IgD-negative memory B cell (primary cell): Measurements from ENCODE around the gene ADAMTSL2. TPM values are rescaled to one million over a fixed set of nuclear protein-coding genes. Genes with fewer than 3 reads are reported as not detected.

Experiments
- H3K27ac Mint-ChIP-seq, 3 donors: one replicate each; pipeline ENCODE4 v1.8.0; 2020 to 2022; ENCODE audit warnings: mild to moderate bottlenecking in 3 of 3, mixed read lengths in 3 of 3, moderate library complexity in 1 of 3
- H3K27me3 Mint-ChIP-seq: one replicate; pipeline ENCODE4 v1.8.0; 2021; ENCODE audit warnings: mixed read lengths
- H3K36me3 Mint-ChIP-seq: one replicate; pipeline ENCODE4 v1.8.0; 2020; ENCODE audit warnings: mild to moderate bottlenecking, mixed read lengths
- H3K4me1 Mint-ChIP-seq, 3 donors: one replicate each; pipeline ENCODE4 v1.8.0; 2020 to 2022; ENCODE audit warnings: mixed read lengths in 3 of 3, mild to moderate bottlenecking in 1 of 3
- H3K4me3 Mint-ChIP-seq, 4 donors: one replicate each; pipeline ENCODE4 v1.8.0; 2020 to 2022; ENCODE audit warnings: mild to moderate bottlenecking in 4 of 4, mixed read lengths in 4 of 4, moderate library complexity in 3 of 4
- H3K9me3 Mint-ChIP-seq, 3 donors: one replicate each; pipeline ENCODE4 v1.8.0; 2020 to 2021; ENCODE audit warnings: mixed read lengths in 3 of 3, mild to moderate bottlenecking in 1 of 3
- polyA plus RNA-seq: library from polyadenylated mRNA; unstranded; fragments of 300-500 nt; fragmentation: Illumina TruSeq; gene quantifications from one replicate; pipeline ENCODE4 v1.2.3, GENCODE V29; 2021

The ADAMTSL2 gene
- polyA plus RNA-seq, 1 donor from 2014 or later = not detected

- Mint-ChIP-seq H3K4me1 (no peaks in the 10 kb centered on the region), H3K36me3 (no peaks in the 10 kb centered on the region), H3K27me3 (peaks cover 4% of the 10 kb centered on the region), H3K27ac (no peak overlapping the region), H3K9me3 (no peaks in the 10 kb centered on the region), H3K4me3 (no peak overlapping the region)
Observed at GRCh38 chr9:133521122-133522072, 13.1 kb upstream of the ADAMTSL2 start.

DNA sequence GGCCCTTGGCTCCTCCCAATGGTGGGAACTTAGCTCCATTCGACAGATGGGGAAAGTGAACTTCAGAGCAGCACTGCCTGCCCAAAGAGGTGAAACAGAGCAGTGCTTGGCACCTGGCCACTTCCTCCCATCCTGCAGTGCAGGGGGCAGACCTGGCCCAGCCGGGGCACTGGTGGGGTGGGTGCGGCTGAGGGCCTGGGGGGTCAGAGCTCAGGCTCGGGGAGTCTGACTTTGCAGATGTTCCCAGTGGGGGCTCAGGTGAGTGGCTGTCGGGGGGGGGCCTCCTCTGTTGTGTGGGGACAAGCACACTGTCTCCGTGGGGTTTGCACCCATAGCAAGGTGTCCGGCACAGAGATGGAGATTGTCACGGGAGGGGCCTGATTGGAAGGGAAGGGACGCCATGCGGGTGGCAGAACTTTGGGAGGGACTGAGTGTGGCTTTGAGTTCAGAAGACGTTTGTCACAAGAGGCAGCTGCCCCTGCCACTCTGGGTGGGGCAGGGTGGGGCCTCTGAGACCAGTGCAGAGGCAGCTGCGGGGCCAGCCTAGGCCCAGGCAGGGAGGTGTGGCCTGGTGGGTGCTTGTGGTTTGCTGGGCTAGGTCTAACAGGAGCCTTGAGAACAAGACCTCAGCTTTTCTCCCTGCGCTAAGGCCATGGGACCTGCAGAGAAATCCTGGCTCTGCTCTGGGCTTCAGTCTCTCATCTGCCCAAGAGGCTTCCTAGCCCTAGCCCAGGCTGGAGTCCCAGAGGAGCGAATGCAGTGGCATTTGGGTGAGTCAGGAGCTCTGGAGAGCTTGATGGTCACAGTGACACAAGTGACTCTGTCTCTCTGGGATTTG lies 12.2 kb upstream of the ADAMTSL2 start:
- Mint-ChIP-seq H3K4me1 (peaks cover 0 to 2% (median 0%) of the 10 kb centered on the region in 3 donors), H3K4me3 (no peak overlapping the region), H3K9me3 (no peaks in the 10 kb centered on the region), H3K36me3 (no peaks in the 10 kb centered on the region), H3K27me3 (peaks cover 6% of the 10 kb centered on the region), H3K27ac (no peak overlapping the region)

DNA sequence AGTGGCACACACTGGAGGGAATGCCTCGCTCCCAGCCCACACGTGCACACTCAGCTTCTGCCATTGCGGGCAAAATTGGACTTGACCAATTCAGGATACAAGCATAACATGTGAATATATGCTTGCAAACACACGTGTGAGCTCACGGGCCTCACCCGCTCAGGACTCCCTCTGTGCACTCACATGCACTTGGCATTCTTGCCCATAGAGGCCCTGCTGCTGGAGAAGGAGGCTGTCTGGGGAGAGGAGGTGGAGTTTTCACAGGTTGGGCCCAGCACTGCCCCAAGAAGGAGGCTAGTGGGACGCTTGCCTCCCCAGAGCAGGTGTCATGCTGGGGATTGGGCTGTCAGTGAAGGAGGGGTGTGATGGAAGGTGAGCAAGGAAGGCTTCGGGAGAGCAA lies 11.4 kb upstream of the ADAMTSL2 start:
- Mint-ChIP-seq H3K4me3 (no peak overlapping the region), H3K27me3 (peaks cover 9% of the 10 kb centered on the region), H3K9me3 (no peaks in the 10 kb centered on the region), H3K27ac (no peak overlapping the region), H3K4me1 (peaks cover 0 to 3% (median 0%) of the 10 kb centered on the region in 3 donors), H3K36me3 (no peaks in the 10 kb centered on the region)

- Mint-ChIP-seq H3K4me1 (peaks cover 0 to 4% (median 0%) of the 10 kb centered on the region in 3 donors), H3K36me3 (no peaks in the 10 kb centered on the region), H3K9me3 (no peaks in the 10 kb centered on the region), H3K27me3 (peaks cover 7% of the 10 kb centered on the region), H3K27ac (no peak overlapping the region), H3K4me3 (no peak overlapping the region)
Observed at GRCh38 chr9:133524146-133524545, 10.4 kb upstream of the ADAMTSL2 start.

GRCh38 chr9:133524679-133525228 lies 9.8 kb upstream of the ADAMTSL2 start, which contains the start of gene MYMK:
Gene MYMK (minus strand): TSS chr9:133524959. CDS start chr9:133524844, 115 bp downstream.
- Mint-ChIP-seq H3K9me3 (no peaks in the 10 kb centered on the region), H3K27me3 (peaks cover 9% of the 10 kb centered on the region), H3K36me3 (no peaks in the 10 kb centered on the region), H3K4me3 (no peak within 1 kb of the TSS), H3K4me1 (peaks cover 0 to 4% (median 0%) of the 10 kb centered on the region in 3 donors), H3K27ac (peak within 1 kb of the TSS in 1 of 3 donors; percentile 14)

- no peak overlapping the region for H3K4me3 Mint-ChIP-seq
- H3K4me1 Mint-ChIP-seq = peaks cover 0 to 4% (median 0%) of the 10 kb centered on the region in 3 donors
- peaks cover 14% of the 10 kb centered on the region for H3K27me3 Mint-ChIP-seq
- no peaks in the 10 kb centered on the region for H3K36me3 Mint-ChIP-seq
- H3K9me3 Mint-ChIP-seq = no peaks in the 10 kb centered on the region
- H3K27ac Mint-ChIP-seq = peak overlapping the region in 1 of 3 donors; percentile 14
Observed at GRCh38 chr9:133525677-133526076, 8.8 kb upstream of the ADAMTSL2 start.

GRCh38 chr9:133526721-133527321 lies 7.7 kb upstream of the ADAMTSL2 start:
- Mint-ChIP-seq H3K36me3 (no peaks in the 10 kb centered on the region), H3K27ac (peak overlapping the region in 1 of 3 donors; percentile 91), H3K9me3 (no peaks in the 10 kb centered on the region), H3K4me3 (no peak overlapping the region), H3K4me1 (peaks cover 0 to 4% (median 0%) of the 10 kb centered on the region in 3 donors), H3K27me3 (peaks cover 16% of the 10 kb centered on the region)

DNA sequence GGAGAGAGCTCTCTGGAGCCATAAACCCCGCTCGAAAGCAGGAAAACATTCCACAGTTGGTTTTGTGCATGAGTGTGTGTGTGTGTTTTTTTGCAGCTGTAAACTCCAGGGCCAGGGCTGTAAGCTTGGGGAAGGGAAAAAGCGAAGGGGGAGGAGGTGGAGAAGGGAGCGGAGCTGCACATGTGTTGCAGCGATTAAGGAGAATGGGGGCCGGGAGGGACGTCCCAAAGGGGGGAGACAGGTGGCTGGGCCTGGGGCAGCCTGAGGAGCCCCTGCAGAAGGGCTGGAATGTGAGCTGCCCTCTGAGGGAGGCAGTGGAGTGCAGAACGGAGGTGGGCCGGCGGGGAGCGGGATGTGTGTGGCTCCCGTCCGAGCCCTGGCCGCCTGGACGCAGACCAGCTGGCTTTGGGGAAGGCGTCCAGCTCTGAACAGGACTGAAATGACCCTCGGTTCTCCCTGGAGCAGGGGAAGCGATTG lies 7.0 kb upstream of the ADAMTSL2 start:
- peaks cover 0 to 4% (median 0%) of the 10 kb centered on the region in 3 donors for H3K4me1 Mint-ChIP-seq
- peaks cover 18% of the 10 kb centered on the region for H3K27me3 Mint-ChIP-seq
- no peak overlapping the region for H3K4me3 Mint-ChIP-seq

GRCh38 chr9:133528001-133528875 lies 6.3 kb upstream of the ADAMTSL2 start:
- H3K9me3 Mint-ChIP-seq = no peaks in the 10 kb centered on the region
- peaks cover 0 to 4% (median 2%) of the 10 kb centered on the region in 3 donors for H3K4me1 Mint-ChIP-seq
- no peak overlapping the region for H3K27ac Mint-ChIP-seq
- H3K4me3 Mint-ChIP-seq = no peak overlapping the region
- no peaks in the 10 kb centered on the region for H3K36me3 Mint-ChIP-seq
- peaks cover 24% of the 10 kb centered on the region for H3K27me3 Mint-ChIP-seq

More for the DNA sequence above, 7.0 kb upstream of the ADAMTSL2 start:
- H3K9me3 Mint-ChIP-seq = no peaks in the 10 kb centered on the region
- no peaks in the 10 kb centered on the region for H3K36me3 Mint-ChIP-seq
- peak overlapping the region in 1 of 3 donors; percentile 91 for H3K27ac Mint-ChIP-seq

DNA sequence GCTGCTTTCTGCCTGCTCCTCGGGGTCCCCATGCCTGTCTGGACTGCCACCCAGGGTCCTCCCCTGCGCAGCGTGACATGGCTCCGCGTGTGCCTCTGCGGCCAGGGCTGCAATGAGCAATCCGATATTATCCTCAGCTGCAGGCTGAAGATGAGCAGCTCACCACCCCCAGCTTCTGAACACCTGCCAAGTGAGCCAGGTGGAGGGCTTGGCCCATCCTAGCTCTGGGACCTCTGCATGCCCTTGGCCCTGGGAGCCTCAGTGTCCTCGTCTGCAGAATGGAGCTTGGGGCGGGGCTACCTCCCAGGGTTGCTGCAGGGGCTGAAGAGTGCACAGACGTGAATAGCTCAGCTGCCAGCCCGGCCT lies 5.6 kb upstream of the ADAMTSL2 start:
- H3K4me3 Mint-ChIP-seq = no peak overlapping the region
- no peak overlapping the region for H3K27ac Mint-ChIP-seq
- H3K9me3 Mint-ChIP-seq = no peaks in the 10 kb centered on the region
- peaks cover 29% of the 10 kb centered on the region for H3K27me3 Mint-ChIP-seq
- no peaks in the 10 kb centered on the region for H3K36me3 Mint-ChIP-seq
- H3K4me1 Mint-ChIP-seq = peaks cover 0 to 4% (median 2%) of the 10 kb centered on the region in 3 donors

GRCh38 chr9:133529457-133529856 lies 5.0 kb upstream of the ADAMTSL2 start:
- Mint-ChIP-seq H3K27me3 (peaks cover 30% of the 10 kb centered on the region), H3K9me3 (no peaks in the 10 kb centered on the region), H3K36me3 (no peaks in the 10 kb centered on the region), H3K4me1 (peaks cover 0 to 4% (median 2%) of the 10 kb centered on the region in 3 donors), H3K27ac (no peak overlapping the region), H3K4me3 (no peak overlapping the region)

- peaks cover 30% of the 10 kb centered on the region for H3K27me3 Mint-ChIP-seq
- no peak overlapping the region for H3K4me3 Mint-ChIP-seq
- H3K4me1 Mint-ChIP-seq = peaks cover 0 to 4% (median 2%) of the 10 kb centered on the region in 3 donors
- no peaks in the 10 kb centered on the region for H3K9me3 Mint-ChIP-seq
- H3K27ac Mint-ChIP-seq = no peak overlapping the region
- H3K36me3 Mint-ChIP-seq = no peaks in the 10 kb centered on the region
Observed at GRCh38 chr9:133529874-133530273, 4.6 kb upstream of the ADAMTSL2 start.

DNA sequence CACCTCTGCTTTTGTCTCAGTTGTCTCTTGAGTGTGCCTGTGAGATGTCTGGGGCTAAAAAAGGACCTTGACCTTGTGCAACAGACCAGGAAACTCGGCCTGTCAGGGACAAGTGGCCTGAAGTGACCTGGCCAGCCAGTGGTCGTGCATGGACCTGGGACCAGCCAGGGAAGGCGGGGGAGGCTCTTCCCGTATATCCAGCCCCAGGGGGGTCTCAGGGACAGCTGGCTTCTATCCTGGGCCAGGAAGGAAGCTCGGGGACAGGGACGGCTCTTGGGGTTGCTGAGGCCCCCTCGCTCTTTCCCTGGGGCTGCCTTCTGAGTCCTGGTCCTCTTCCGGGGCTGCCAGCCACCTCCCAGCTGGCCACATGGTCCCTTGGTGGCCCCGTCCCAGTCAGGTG lies 3.2 kb upstream of the ADAMTSL2 start:
- no peak overlapping the region for H3K4me3 Mint-ChIP-seq
- no peaks in the 10 kb centered on the region for H3K9me3 Mint-ChIP-seq
- no peaks in the 10 kb centered on the region for H3K36me3 Mint-ChIP-seq
- peaks cover 0 to 4% (median 2%) of the 10 kb centered on the region in 3 donors for H3K4me1 Mint-ChIP-seq
- no peak overlapping the region for H3K27ac Mint-ChIP-seq
- H3K27me3 Mint-ChIP-seq = peaks cover 36% of the 10 kb centered on the region
